GM19324 (cell line): ENCODE data around the gene DNAJB13.

ENCODE experiments used
- ATAC-seq: cut with Tn5 transposase; IDR thresholded peaks from one replicate; pipeline ENCODE4 v1.9.1; 2021; ENCODE audit warnings: mild to moderate bottlenecking, moderate library complexity; ENCODE audit not compliant: unreplicated experiment, low FRiP score

DNAJB13 gene

DNA sequence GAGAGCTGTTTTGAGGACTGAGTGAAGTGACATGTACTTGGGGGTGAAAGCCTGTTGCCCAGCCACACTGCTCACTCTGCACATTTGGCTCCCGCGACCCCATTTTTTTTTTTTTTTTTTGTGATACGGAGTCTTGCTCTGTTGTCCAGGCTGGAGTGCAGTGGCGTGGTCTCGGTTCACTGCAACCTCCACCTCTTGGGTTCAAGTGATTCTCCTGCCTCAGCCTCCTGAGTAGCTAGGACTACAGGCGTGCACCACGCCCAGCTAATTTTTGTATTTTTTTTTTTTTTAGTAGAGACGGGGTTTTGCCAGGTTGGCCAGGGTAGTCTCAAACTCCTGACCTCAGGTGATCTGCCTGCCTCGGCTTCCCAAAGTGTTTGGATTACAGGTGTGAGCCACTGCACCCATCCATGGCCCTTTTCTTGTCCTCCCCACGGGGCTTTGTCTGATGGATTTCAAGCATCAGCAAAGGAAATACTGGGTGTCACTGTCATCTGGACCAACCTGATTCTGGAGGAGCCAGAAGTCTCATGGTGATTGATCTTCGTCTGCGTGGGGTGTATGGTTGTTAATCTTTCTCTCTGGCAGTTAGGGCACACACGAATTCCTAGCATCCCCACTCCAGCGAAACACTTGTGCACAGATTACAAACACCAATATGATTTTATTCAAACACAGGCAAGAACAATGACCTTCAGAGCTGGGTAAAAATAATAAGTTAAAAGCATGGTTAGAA is 61.4 kb downstream of the DNAJB13 start:
- no peak for ATAC-seq

DNA sequence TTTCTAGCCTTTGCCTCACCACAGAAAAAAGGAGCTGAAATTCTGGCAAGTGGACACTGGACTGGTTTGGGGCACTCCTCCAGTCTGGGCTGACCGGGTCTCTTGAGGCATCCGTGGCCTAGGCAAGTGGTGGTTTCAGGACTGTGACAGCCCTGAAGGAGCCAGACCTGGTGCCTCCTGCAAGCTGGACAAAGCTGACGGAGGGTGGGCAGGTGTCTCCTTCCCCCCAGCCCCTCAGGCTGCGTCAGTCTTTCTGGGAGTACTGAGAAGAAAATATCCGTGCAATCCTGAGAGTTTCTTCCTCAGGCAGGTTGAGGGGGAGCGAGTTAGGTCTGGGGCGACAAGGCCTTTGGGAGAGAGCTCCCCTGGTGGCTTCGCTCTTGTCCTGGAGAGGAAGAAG is 62.3 kb downstream of the DNAJB13 start:
- ATAC-seq = no peak

DNA sequence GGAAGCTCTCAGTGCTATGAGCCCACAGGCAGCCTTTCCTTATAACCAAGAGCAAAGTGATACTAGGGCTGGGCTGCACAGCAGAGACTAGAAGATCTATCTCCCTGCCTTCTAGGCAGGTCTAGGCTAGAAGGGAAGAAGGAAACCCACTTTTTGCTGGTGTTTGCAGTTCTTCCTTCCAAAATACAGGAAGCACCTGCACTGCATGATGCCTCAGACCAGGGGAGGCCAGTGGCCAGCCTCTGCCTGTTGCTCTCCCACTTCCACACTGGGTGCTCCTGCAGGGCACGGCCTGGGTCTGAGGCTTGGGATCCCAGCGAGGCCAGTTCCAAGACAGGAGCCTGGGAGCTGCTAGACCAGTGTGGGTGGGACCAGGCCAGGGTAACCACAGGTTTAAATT is 64.1 kb downstream of the DNAJB13 start:
- no peak for ATAC-seq

DNA sequence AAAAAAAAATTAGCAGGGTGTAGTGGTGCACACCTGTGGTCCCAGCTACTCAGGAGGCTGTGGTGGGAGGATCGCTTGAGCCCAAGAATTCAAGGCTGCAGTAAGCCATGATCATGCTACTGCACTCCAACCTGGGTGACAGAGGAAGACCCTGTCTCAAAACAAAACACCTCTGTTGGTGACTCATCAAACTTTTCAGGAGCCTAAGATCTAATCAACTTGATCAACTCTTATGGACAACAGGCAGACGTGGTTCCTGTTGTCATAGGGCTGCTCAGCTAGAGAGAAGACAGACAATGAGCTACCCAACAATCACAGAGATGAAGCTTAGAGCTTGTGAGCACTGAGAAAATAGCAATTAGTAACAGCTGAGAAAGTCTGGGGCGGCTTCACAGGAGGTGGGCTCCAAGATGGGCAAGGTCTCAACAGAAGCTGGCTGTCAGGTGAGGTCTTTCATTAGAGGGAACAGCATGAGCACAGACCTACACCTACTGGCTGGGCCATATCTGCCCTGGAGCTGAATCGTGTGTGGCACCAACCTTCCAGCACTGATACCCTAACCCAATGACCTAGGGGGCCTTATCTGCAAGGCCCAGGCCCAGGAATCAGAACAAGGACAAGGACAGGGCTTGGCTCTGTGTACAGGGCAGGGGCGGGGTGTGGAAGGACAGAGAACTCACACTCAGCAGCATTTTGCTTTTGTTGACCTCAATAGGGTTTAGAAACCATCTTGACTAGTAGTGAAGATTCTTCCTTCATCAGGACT is 65.3 kb downstream of the DNAJB13 start:
- ATAC-seq = no peak

DNA sequence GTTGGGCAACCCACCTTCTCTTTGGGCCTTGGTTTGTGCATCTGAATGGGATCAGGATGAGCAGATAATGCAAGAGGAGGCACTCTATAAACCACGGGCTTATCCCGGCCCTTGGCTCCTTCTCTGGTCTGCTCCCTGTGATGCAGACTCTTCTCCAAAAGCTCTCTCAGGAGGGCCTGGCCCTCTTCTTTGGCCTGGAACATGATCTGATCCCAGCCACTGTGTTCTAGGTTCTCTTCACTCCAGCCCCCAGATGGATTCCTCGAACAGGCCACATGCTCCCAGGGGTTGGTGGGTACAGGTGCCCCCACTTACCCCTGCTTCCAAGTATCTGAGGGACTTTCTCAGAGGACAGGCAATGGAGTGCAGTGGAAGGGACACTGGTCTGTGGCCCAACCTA is 66.8 kb downstream of the DNAJB13 start:
- ATAC-seq = no peak

DNA sequence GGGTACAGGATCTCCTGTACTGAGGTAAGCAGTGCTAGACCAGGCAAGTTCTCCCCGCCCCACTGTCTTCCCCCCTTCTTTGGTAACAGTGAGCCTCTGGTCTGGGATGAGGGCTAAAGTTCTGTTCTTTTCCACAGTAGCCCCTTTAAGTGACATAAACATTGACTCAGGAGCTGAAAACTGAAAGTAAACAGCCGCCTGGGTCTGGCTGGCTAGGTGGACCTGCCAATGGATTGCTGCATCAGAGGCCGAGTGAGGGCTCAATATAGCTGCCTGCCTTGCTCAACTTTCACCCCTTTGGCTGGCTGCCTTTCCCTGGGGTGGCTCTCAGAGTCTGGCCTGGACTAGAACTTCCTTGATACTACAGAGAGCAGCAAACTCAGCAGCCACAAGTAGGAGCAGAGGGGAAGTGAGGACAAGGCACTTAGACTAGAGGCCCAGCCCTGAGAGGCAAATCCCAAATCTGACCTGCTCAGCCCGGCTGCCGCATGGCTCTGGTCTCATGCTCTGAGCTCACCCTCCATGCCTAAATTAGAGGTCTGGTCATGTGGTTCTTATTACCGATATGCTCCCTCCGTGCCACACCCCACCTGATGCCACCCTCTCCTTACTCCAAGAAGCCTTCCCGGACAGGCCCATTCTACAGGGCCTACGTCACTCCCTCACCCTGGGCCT is 67.6 kb downstream of the DNAJB13 start:
- ATAC-seq = no peak

DNA sequence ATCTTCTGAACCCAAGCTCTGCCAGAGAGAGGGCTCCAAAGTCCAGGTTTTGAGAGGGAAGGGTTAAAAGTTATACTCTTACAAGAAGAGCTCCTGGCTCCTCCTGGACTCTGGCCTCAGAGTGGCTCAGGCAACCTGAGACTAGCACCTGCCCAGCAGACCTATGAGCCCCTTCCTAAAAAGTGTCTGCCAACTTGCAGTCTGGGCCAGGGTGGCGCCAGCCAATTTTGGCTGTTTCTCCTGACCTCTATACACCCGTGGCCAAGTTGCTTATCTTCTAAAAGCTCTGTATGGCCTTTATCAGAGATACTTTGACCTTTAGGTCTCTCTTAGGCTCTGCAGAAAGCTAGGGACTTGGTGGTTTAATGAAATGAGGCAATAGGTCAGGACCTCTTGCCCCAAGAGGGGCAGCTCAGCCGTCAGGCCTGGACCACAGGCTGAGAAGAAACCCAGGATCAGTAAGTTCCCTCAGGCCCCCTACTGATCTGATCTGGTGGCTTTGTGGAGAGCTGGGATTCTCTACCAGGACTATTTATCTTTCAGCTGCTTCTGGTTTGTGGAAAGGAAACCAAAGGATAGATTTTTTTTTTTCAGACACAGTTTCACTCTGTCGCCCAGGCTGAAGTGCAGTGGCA is 68.4 kb downstream of the DNAJB13 start:
- ATAC-seq = no peak

DNA sequence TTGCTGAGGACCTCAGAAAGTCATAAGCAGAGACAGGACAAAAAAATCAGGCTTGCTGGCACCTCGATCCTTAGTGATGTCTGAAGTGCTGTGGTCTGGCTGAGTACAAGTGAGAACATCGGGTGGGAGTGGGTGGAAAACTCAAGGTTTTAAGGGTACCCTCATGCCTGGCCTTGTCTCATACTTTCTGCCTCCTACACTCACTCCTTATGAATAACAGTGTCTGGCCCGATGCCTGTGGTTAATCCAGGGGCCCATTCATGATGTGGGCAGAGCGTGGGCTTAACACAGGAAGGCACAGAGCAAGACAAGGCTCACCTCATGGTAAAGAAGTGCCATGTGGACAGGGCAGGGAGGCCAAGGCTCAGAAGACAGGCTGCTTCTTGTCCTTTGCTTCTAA is 69.0 kb downstream of the DNAJB13 start:
- ATAC-seq = no peak
